SHP77 (cell line): ENCODE measurements around the gene ATXN3.

ENCODE experiments used
- DNase-seq, 2 experiments: peaks; one replicate each; lab custom pipeline; 2025; lab: John Stamatoyannopoulos, UW

ATXN3 gene

GRCh38 chr14:92106143-92106926 is at the start of gene ATXN3:
ATXN3 (minus strand) TSS chr14:92106582; CDS start chr14:92106552, 30 bp downstream.
- peak; percentile 96 to 97 for DNase-seq

GRCh38 chr14:92154283-92154942 is 48.0 kb upstream of the ATXN3 start:
- DNase-seq, result peak; percentile 2 to 15

- no peak for DNase-seq
These were observed 47.2 kb upstream of the ATXN3 start for GRCh38 chr14:92153581-92153980.

GRCh38 chr14:92144708-92145107 is 38.3 kb upstream of the ATXN3 start:
- DNase-seq, result no peak

GRCh38 chr14:92143962-92144361 is 37.6 kb upstream of the ATXN3 start:
- no peak for DNase-seq

- no peak for DNase-seq
These were observed 36.9 kb upstream of the ATXN3 start for GRCh38 chr14:92143309-92143708.

- DNase-seq, result peak in 1 of 2 experiments; percentile 18
These were observed 28.9 kb upstream of the ATXN3 start for GRCh38 chr14:92135269-92135668.

GRCh38 chr14:92134456-92134855 is 28.1 kb upstream of the ATXN3 start:
- no peak for DNase-seq

- DNase-seq, result no peak
These were observed 16.4 kb upstream of the ATXN3 start for GRCh38 chr14:92122761-92123160.

GRCh38 chr14:92122351-92122677 is 15.9 kb upstream of the ATXN3 start:
- no peak for DNase-seq

- DNase-seq, result peak; percentile 67 to 71
These were observed 15.4 kb upstream of the ATXN3 start, which contains the start of the genes CPSF2 and NDUFB1 for GRCh38 chr14:92121670-92122350. CPSF2 (plus strand) TSS chr14:92121969; CDS start chr14:92130985, 9,016 bp downstream. NDUFB1 (minus strand) TSS chr14:92121706; CDS start chr14:92117637, 4,069 bp downstream.

- no peak for DNase-seq
These were observed 14.9 kb upstream of the ATXN3 start for GRCh38 chr14:92121207-92121669.

GRCh38 chr14:92109490-92109889 is 3.1 kb upstream of the ATXN3 start:
- DNase-seq, result no peak

GRCh38 chr14:92108345-92109254 is 2.2 kb upstream of the ATXN3 start:
- DNase-seq, result no peak

GRCh38 chr14:92105893-92106142 is 564 bp downstream of the ATXN3 start:
- peak in 1 of 2 experiments; percentile 17 for DNase-seq

- no peak for DNase-seq
These were observed 1.1 kb downstream of the ATXN3 start for GRCh38 chr14:92105073-92105892.

GRCh38 chr14:92103363-92103989 is 2.9 kb downstream of the ATXN3 start:
- DNase-seq, result no peak

- no peak for DNase-seq
These were observed 6.6 kb downstream of the ATXN3 start for GRCh38 chr14:92099802-92100201.

GRCh38 chr14:92093320-92093719 is 13.1 kb downstream of the ATXN3 start:
- no peak for DNase-seq

- DNase-seq, result no peak
These were observed 17.9 kb downstream of the ATXN3 start for GRCh38 chr14:92088494-92088893.
